Hematopoietic multipotent progenitor cell treated with erythropoietin and hydrocortisone succinate and interleukin-3 and kit ligand, for 6 days (in vitro differentiated cells): ENCODE data around the gene GCM1.

Experiments
- DNase-seq: peaks from one replicate; pipeline ENCODE4 v3.0.0-alpha.2; 2015

The GCM1 gene

DNA sequence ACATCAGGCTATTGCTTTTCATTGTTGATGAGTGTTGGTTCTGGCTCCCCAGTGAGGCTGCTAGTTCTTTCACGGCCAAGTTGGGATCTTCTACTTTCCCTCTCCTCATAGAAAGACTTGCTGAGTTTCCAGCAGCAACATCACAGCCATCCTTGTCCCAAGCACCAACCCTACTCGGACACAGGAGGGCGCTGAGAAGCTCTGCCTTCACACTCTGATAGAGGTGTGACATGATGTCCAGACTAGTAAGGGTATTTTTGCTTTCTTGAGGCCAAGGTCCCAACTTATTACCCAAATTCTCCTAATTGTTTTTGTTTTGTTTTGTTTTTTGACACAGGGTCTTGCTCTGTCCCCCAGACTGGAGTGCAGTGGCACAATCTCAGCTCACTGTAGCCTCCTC lies 3.0 kb upstream of the GCM1 start:
- peak; percentile 62 for DNase-seq

DNA sequence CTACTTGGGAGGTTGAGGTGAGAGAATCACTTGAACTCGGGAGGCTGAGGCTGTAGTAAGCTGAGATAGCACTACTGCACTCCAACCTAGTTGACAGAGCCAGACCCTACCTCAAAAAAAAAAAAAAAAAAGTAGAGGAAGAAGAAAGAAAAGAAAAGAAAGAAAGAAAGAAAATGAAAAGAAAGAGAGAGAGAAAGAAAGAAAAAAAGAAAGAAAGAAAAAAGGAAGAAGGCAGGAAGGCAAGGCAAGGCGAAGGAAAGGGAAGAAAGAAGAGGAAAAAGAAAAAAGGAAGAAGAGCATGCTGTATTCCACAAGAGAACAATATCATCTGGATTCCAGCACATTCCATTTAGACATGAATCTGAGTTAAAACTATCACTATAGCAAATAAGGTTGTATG lies 3.8 kb downstream of the GCM1 start:
- no peak for DNase-seq

DNA sequence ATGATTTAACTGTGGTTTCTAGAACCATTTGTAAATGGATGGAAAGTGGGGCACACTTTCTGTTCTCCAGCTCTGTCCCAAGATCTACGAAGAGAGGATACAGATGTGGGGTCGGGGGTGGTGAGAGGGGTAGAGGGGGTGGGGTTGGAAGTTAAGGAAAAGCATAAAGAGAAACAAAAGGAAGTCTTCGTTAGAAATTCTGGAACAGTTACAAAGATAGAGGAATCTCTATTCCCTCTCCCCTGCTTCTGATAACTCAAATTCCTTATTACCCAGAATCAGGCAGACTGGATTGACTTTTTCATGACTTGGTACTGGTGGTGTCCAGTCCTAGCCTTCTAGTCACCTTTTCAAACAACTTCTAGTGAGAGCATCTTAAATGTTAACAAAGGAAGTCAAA lies 4.9 kb downstream of the GCM1 start:
- DNase-seq, result no peak

DNA sequence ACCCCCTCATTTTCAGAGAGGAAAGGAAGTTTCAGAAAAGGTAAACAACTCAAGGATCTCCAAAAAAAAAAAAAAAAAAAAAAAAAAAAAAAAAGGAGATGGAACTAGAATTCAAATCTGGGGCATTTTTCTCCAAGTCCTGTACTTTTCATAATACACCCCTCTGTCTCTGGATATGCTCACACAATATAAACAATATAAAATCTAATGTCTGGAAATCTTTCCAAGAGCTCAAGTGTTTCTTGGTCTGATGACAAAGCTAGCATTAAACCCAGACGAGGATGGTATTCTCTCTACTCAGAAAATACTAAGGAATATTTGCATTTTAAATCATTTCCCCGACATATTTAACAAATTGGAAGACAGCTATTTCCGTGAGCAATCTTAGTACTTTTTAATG lies 5.8 kb downstream of the GCM1 start:
- no peak for DNase-seq

DNA sequence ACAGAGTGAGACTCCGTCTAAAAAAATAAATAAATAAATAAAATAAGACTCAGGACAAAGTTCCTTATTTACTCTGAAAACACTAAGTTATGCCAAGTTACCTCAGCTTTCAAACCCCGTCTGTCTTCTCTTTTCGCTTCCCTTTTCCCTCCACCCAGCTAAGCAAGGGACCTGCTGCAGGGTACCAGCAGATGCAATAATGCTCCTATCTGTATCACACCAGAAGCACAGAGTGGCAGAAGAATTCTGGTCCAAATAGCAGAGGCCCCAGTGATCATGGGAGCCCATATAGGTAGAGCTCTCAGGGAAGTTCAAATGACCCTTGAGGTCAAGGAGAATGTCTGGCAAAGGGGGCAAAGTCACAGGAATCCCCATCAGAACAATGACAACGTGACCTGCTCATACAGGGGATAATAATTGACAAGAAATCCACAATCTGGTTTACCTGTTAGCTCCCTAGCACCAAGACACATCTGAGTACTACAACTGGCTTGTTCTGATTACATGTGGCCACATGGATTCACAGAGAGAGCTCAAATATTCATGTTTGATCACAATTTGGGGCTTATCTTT lies 8.7 kb downstream of the GCM1 start:
- no peak for DNase-seq

DNA sequence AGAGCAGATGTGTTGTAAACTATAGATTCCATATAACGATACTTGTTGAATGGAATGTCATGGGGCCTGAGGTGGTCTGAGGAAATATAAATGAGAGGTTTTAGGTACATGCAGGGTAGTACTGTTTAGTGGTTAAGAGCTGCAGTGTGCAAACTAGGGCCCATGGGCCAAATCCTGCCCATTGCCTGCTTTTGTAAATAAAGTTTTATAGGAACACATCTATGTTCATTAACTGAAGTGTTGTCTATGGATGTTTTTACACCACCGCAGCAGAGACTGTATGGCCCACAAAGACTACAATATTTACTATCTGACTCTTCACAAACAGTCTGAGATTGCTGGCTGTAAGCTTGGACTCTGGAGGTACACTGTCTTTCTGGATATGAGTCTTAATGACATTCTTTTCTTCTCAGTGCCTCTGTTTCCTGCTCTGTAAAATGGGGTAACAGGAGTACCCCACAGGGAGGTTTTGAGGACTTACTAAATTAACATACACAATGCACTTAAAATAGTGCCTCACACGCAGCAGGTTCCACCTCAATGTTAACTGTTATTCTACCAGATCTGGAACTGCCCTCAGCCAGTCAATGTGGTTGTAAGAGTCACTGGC lies 12.5 kb downstream of the GCM1 start:
- DNase-seq, result no peak

DNA sequence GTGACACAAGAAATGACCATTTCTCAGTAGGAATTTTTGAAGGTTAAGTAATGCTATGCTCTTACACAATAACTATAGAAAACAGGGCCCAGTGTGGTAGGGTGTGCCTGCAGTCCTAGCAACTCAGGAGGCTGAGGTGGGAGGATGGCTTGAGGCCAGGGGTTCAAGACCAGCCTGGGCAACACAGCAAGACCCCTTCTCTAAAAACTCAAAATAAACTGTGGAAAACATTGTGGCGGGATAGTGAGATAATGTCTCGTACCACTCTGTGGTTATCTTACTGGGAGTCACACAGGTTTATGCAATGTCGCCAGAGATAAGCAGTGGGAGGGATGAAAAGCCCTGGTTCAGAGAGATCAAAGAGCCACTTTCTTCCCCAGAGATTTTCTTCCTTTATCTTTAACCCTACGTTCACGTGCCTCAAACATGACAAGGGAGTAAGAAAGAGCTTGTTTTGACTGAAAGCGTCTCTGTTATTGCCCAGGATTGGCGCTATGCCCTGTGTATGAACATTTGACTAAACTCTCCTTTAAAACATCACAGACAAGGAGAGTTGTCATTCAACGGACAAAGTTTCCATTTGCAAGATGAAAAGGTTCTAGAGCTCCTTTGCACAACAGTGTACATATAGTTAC lies 13.9 kb downstream of the GCM1 start:
- DNase-seq, result peak; percentile 76

DNA sequence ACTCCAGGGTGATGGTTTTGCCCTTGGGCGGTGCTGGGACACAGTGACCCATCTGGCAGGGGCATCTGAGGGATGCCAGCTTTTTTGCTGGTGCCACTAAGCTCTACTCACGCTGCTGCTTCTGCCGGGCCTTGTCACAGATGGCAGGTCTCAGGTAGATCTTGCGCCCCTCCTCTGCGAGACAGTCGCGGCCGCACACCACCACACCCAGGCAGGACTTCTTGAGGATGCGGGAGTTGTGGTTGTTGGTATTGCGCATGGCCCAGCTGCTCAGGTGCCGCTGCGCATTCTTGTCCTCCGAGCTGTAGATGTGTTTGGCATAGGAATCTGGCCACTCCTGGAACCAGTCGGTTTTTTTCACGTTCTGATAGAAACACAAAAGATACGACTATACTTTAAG lies 14.7 kb downstream of the GCM1 start:
- DNase-seq, result no peak

DNA sequence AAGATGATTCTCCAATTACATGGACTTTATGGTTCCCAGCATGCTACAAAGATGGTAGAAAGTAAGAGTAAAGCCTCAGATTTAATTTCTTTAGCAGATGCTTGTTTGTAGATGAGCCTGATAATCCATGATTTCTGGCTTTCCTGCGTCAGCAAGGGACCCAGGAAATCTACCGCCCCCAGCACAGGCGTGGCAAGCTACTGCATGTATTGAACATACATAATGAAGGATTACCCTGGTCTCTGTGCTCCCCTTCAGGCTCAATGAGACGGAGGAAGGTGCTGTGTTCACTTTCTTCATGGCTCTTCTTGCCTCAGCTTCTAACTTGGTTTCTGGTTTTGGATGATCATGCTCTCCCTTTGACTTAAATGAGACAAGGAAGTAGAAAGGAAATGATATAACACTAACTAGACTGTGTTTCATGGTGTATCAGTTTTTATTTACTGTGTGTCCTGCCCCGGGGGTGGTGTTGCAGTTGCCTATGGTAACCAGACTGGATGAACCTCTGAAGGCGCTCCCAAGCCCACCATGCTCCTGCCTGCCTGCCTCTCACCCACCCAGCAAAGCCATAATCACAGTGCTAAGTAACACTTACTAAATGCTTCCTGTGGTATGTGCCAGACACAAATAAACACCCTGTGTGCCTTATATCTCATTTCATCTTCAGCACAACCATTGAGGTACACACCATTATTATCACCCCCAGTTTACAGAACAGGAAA lies 17.9 kb downstream of the GCM1 start:
- no peak for DNase-seq

DNA sequence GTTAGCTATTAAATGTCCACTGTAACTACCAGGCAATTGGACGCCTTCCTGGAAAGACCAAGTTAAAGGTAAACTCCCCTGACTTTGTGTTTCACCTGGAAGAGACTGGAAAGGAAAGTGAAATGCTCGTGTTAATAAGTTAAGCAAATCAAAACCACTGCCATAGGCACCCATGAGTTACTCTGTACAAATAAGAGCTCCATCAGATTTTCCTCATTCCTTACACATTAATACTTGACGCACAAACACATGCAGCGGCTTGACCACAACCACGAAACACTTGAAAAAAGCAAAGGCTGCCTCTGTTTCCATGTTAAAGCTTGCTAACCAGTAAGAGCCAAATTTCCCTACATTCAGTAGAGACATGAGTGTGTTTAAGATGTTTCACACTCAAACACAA lies 19.8 kb downstream of the GCM1 start:
- no peak for DNase-seq

DNA sequence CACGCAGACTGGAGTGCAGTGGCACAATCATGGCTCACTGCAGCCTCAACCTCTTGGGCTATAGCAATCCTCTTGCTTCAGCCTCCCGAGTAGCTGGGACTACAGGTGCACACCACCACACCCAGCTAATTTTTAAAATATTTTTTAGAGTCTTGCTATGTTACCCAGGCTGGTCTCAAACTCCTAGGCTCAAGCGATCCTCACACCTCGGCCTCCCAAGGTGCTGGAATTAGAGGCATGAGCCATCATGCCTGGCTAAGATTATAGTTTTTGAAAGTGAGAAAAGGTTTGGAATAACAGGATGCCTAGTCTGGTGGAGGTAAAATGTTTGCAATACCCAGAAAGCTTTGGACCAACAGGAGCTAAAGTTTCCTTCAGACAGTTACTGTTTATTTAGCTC lies 23.4 kb downstream of the GCM1 start:
- DNase-seq, result no peak

DNA sequence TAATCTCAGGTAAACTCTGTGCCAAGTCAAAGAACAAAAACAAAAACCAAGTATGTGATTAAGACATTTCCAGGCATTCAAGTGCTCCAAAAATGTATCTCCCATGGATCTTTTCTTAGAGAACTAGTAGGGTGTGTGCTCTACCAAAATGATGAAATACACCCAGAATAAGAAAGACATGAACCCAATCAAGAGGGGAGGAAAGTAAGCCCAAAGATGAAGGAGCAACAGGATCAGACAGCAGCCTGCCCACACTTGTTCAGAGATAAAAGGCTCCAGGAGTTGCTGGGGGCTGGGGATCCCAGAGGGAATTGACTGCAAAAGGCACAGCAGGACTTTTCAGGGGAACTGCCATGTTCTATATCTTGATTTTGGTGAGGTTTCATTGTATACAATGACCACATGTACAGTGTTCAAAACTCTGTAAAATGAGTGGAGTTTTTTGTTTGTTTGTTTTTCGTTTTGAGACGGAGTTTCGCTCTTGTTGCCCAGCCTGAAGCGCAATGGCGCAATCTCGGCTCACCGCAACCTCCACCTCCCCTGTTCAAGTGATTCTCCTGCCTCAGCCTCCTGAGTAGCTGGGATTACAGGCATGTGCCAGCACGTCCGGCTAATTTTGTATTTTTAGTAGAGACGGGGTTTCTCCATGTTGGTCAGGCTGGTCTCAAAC lies 24.4 kb downstream of the GCM1 start:
- no peak for DNase-seq

DNA sequence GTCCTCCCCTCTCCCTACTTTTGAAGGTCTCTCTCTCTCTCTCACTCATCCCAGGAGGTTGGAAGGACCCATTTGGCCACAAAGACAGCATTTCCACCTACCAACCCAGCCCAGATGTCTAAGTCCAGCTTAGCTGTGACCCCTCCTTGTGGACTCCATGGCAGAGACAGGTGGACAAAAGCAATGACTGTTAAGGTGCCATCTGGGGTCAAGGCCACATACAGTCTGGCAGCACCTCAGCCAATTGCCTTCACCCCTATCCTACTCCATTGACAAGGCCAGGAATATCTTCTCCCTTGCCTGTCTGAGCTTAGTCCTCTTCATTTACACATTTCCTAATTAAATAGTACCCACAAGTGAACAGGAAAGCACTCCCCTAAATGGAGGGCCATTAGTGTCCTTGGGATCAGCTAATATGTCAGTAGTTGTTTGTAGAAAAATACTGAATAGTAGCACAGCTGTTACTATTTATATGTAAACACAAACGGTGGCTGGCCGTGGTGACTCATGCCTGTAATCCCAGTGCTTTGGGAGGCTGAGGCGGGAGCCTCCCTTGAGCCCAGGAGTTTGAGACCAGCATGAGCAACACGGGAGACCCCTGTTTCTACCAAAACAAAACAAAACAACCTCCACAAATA lies 28.8 kb downstream of the GCM1 start:
- DNase-seq, result no peak

DNA sequence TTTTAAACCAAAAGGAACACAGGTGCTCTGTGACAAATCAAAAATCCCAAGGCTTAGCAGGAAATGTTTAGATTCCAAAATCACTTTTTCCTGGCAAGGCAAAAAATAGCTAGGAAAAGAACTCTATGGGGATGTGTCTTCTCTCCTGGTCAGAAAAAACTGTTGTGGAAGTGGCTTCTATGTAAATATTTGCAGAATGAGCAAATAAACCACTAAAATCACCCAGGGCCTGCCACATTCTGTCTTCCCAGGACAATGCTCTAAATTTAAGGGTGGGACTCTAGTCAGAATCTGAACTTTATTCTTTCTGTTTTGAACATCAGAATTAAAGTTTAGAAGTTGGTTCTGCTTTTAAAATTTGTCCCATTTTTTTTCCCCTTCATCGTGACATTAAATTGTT lies 29.3 kb downstream of the GCM1 start:
- no peak for DNase-seq

DNA sequence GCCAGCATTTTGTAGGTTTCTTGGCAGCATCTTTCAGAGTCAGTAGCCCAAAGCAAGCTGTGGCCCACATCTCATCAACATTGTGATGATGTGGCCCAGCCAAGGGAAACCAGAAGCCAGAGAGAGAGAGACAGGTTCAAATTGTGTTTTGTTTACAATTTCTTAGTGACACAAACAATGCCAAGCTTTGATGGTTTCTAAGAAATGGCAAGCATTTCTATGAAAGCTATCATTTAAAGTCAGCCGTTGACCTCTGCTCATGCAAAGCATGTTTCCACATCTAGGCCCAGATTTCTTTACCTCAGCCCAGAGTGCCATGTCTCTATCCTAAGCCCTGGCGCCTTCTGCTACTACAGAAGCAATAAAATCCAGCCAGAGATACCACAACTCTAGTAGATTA lies 32.9 kb downstream of the GCM1 start:
- DNase-seq, result no peak

DNA sequence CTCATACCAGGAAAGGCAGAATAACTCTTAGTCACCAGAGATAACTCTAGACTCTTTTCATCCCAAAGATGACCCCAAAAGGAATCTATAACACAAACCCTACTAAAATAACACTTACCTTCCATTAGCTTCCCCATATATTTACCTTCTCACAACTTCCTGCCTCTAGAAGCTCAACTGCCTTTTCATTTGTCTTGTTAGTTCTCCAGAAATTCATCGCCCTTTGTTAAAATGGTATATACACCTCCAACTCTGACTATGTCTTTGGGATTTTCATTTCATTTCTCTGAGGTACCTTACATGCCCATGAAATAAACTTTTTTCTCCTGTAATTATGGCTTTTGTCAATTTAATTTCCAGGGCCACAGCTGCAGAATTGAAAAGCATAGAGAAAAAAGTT lies 33.5 kb downstream of the GCM1 start:
- no peak for DNase-seq

DNA sequence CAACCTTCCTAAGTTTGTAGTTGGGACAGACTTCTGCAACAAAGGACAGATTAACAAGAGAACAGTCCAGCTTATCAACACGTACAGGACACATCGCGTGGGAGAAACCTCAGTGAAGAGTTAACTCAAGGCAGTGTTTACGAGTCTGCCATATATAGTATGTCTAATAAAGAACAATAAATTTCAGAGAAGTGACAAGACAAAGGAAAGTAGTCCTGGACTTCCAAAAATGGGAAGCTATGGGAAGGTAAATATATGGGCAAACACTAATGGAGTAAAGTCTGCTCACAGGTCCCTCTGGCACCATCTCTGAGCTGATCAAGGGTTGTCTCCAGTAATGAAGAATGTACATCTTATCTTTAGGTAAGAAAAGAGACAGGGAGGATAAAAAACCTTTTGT lies 34.9 kb downstream of the GCM1 start:
- DNase-seq, result no peak

DNA sequence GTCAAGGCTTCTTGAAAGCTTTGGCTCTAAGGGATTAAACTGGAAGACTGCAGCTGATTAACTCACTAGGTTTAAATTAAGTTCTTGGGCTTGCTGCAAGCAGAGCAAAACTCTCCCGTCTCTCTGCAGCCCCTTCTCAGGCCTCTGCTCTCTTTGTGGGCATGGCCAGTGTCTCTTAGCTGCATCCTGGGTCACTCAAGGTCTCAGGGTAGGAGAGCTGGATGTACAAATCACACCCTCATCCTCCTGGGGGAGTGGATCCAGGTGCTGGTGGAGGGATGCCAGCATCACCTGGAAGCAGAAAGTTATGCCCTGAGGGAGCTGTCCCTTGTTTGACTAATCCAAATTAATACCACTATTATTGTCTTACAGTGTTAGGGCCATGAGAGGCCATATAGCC lies 35.8 kb downstream of the GCM1 start:
- no peak for DNase-seq

DNA sequence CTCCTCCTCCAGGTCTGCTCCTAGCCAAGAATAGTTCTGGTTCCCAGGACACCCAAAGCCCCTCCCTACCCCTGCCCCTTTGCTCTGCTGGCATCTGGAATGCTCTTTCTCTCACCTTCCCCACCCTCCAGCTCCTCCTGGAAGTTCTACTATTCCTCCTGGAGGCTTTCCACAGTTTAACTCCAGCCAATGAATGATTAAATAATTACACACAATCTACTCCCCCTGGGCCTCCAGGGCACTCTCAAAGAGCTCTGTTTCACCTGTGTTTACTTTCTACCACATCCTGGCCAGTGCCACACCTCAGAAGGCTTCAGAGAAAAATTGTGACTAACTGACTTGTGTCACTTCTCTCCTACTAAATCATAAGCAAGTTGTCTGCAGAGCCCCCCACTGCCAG lies 36.2 kb downstream of the GCM1 start:
- DNase-seq, result no peak

DNA sequence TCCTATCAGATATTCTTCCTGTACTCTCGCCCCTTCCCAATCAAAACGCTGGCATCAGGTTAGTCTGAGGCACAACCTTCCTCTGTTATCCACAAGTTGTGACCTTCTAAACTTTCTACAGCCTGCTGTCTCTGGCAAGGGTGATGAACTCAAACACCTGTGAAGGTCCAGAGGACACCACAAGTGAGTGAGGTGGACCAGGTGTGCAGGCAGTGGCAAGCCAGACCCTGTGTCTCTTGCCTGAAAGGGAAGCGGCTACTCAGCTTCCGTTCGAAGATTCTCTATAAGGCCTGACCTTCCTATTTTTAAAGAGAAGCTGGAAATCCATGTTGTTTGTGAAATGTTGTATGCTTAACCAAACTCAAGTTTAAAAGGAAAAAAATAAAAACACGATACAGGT lies 36.8 kb downstream of the GCM1 start:
- no peak for DNase-seq

DNA sequence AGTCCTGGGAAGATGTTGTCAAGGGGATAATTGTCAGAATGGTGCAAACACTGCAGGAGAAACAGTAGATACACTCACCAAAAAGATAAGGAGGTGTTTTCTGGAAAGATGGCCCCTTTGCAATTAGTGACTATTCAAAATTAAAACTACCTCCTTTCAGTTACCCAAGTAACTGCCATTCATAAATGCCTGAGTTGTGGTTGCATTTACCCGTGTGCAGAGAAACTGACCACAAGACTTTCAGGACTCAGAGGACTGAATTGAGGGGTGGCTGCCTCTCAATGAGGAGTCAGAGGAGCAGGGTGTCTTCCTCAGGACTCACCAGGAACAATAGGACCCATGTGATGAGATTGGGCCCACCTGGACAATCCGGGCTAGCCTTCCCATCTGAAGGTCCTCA lies 39.0 kb downstream of the GCM1 start:
- no peak for DNase-seq

DNA sequence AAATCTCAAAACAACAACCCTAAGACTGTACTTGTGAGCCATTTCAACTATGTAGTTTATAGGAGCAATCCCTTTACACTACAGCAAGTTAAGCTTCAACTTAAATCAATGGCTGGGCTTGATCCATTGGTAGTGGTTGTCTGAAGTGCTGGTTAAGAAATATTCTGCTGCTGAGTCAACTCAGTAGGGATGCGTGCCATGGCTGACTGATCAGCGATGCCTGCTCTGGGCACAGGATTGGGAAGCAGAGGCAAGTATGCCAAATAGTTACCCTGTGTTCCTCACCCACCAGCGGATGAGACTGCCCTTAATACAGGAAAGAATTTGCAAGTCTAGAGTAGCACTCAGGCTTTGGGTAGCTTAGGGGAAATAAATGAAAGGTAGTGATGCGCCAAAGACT lies 41.5 kb downstream of the GCM1 start:
- DNase-seq, result no peak

DNA sequence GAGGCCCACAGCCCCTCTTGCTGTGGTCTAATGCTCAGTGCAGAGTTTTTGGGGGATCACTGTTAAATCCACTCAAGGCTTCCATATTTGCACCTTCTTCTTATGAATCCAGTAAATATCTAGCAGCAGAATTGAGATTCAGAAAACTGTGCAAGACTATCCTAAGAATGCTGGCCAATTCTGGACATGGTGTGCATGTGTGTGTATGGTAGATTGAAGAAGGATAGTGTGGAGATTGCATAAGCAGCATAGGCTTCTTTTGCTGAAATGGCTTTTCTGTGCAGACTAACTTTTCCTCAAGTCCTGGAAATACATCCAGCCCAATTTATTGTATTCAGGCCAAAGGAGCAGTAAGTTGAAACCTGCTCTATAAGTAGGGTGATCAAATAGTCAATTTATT lies 43.7 kb downstream of the GCM1 start:
- DNase-seq, result no peak
